C4-2B (cell line): ENCODE measurements around the gene PLCG1.

Experiments used
- CTCF ChIP-seq: fragments of 450-650 bp; conservative IDR thresholded peaks from 2 replicates; pipeline ENCODE4 v1.5.1; 2017; ENCODE audit warnings: mild to moderate bottlenecking
- ZFX ChIP-seq: fragments of 450-650 bp; IDR thresholded peaks from 2 replicates; pipeline ENCODE4 v1.6.1; 2017

DNA sequence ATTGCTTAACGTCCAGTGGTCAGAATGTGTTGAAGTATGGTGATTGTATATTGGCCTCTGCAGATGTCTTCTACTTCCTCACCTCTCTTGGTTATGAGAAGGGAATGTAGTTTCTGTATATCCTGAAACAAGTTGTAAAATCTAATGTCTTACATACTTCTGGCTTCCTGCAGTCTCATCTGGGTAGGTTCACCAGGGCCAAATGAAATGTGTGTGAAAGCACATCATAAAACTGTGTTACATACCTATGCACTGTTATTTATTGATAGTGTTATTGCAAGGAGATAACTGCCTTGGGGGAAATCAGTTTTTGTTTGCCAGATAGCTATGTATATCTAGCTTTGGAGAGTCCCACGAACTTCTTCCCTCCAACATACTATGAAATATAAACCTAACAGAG lies 35.7 kb upstream of the PLCG1 start:
- TF ChIP-seq CTCF (no peak), ZFX (no peak)
